CD4-positive, alpha-beta T cell (primary cell): Measurements from ENCODE around the gene TTC29. TPM values are rescaled to one million over a fixed set of nuclear protein-coding genes. Genes with fewer than 3 reads are reported as not detected.

Experiments
- ATAC-seq: fragments of 200-7000 bp; cut with Tn5 transposase; one replicate; pipeline ENCODE4 v1.10.0; 2022; ENCODE audit warnings: mild to moderate bottlenecking; ENCODE audit not compliant: poor library complexity
- CTCF ChIA-PET: fragments of 350-600 bp; sonication (Branson Sonifier 250); formaldehyde crosslinking; loops from one replicate; lab custom pipeline; 2021; ENCODE audit warnings: antibody characterized with exemption, inconsistent platforms; lab: Charles Lee
- POLR2A ChIA-PET: fragments of 350-600 bp; sonication (Branson Sonifier 250); formaldehyde crosslinking; loops from one replicate; lab custom pipeline; 2021; ENCODE audit warnings: antibody characterized with exemption, inconsistent platforms; lab: Charles Lee
- DNase-seq, 14 experiments: peaks; one replicate each; pipeline ENCODE4 v3.0.0-alpha.2; 2013 to 2020; ENCODE audit warnings: mixed read lengths in 2 of 14
- H3K27ac ChIP-seq, 2 donors: one replicate each; pipeline versions ENCODE4 v1.5.1 to v1.7.0; 2013; ENCODE audit warnings: low read length in 2 of 2, low read depth in 1 of 2, mild to moderate bottlenecking in 1 of 2
- H3K27me3 ChIP-seq, 2 experiments: 1 replicate in 1 of 2; 2 replicates in 1 of 2; pipeline versions ENCODE4 v1.6.1 to v1.7.0; 2013; ENCODE audit warnings: low read length in 2 of 2, control low read depth in 1 of 2, mild to moderate bottlenecking in 1 of 2, moderate library complexity in 1 of 2; ENCODE audit not compliant: insufficient read depth in 2 of 2, control insufficient read depth in 1 of 2
- H3K36me3 ChIP-seq: one replicate; pipeline ENCODE4 v1.6.1; 2013; ENCODE audit warnings: low read length, control low read depth; ENCODE audit not compliant: insufficient read depth
- H3K4me1 ChIP-seq: one replicate; pipeline ENCODE4 v1.6.1; 2013; ENCODE audit warnings: low read length, control low read depth; ENCODE audit not compliant: insufficient read depth
- H3K4me3 ChIP-seq: one replicate; pipeline ENCODE4 v1.5.1; 2013; ENCODE audit warnings: mild to moderate bottlenecking, low read length, moderate library complexity
- H3K9me3 ChIP-seq, 2 experiments: 1 replicate in 1 of 2; 2 replicates in 1 of 2; pipeline versions ENCODE4 v1.6.1 to v1.7.0; 2013; ENCODE audit warnings: low read length in 2 of 2, mild to moderate bottlenecking in 2 of 2, control low read depth in 1 of 2, moderate library complexity in 1 of 2; ENCODE audit not compliant: control insufficient read depth in 1 of 2, insufficient read depth in 1 of 2
- H3K27ac Mint-ChIP-seq: one replicate; pipeline ENCODE4 v1.8.0; 2020; ENCODE audit warnings: mixed read lengths
- H3K27me3 Mint-ChIP-seq: one replicate; pipeline ENCODE4 v1.8.0; 2021; ENCODE audit warnings: mixed read lengths
- H3K36me3 Mint-ChIP-seq: one replicate; pipeline ENCODE4 v1.8.0; 2021; ENCODE audit warnings: low read depth, mixed read lengths
- H3K4me1 Mint-ChIP-seq: one replicate; pipeline ENCODE4 v1.8.0; 2021; ENCODE audit warnings: low read depth, mixed read lengths
- H3K4me3 Mint-ChIP-seq: one replicate; pipeline ENCODE4 v1.8.0; 2020; ENCODE audit warnings: mild to moderate bottlenecking, mixed read lengths
- H3K9me3 Mint-ChIP-seq: one replicate; pipeline ENCODE4 v1.8.0; 2020; ENCODE audit warnings: mixed read lengths
- intact Hi-C, 2 experiments: fragments of 100-400 bp; cut with DNase I in 1 of 2; cut with micrococcal nuclease in 1 of 2; formaldehyde crosslinking; loops; one replicate each; pipeline versions ENCODE4 v1.15.1 to v1.9.0; 2023 to 2025; cut with DNase I, micrococcal nuclease
- total RNA-seq, 174 experiments: library from RNA in 2 of 174; stranded (reverse) in 2 of 174; gene quantifications; one replicate each; pipeline ENCODE4 v1.2.3 and lab custom pipeline; 2021 to 2026
- TF ChIP-seq, protein P1 (sequence below): fragments of 200-600 bp; IDR thresholded peaks from one replicate; pipeline ENCODE4 v1.8.0; 2022; ENCODE audit warnings: antibody characterized with exemption, mild to moderate bottlenecking

The TTC29 gene
- total RNA-seq, 2 experiments from 2014 or later, result not detected

DNA sequence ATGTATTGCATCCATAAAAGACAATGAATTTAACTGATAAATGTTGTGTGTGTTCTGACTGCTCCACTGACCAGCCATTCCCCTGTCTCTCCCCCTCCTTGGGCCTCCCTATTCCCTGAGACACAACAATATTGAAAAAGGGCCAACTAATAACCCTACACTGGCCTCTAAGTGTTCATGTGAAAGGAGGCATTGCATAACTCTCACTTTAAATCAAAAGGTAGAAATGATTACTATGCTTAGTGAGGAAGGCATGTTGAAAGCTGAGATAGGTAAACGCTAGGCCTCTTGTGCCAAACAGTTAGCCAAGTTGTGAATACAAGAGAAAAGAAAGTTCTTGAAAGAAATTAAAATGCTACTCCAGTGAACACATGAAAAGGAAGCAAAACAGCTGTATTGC is 154.2 kb downstream of the TTC29 start:
- no peak overlapping the region for H3K27ac Mint-ChIP-seq
- H3K36me3 Mint-ChIP-seq, result no peaks in the 10 kb centered on the region
- intact Hi-C loops, result no loop called here
- CTCF ChIA-PET, result no interaction called here
- H3K4me3 ChIP-seq, result no peak overlapping the region
- peaks cover 7% of the 10 kb centered on the region for H3K27me3 Mint-ChIP-seq
- no peaks in the 10 kb centered on the region for H3K4me1 Mint-ChIP-seq
- POLR2A ChIA-PET, result no interaction called here
- no peak overlapping the region for H3K27ac ChIP-seq
- DNase-seq, result no peak
- no peak for ATAC-seq
- no peak overlapping the region for H3K4me3 Mint-ChIP-seq
- no peaks in the 10 kb centered on the region for H3K36me3 ChIP-seq
- no peaks in the 10 kb centered on the region for H3K4me1 ChIP-seq
- H3K27me3 ChIP-seq, result no peaks in the 10 kb centered on the region
- no peaks in the 10 kb centered on the region for H3K9me3 Mint-ChIP-seq
- H3K9me3 ChIP-seq, result no peaks in the 10 kb centered on the region
- TF ChIP-seq, protein P1, sequence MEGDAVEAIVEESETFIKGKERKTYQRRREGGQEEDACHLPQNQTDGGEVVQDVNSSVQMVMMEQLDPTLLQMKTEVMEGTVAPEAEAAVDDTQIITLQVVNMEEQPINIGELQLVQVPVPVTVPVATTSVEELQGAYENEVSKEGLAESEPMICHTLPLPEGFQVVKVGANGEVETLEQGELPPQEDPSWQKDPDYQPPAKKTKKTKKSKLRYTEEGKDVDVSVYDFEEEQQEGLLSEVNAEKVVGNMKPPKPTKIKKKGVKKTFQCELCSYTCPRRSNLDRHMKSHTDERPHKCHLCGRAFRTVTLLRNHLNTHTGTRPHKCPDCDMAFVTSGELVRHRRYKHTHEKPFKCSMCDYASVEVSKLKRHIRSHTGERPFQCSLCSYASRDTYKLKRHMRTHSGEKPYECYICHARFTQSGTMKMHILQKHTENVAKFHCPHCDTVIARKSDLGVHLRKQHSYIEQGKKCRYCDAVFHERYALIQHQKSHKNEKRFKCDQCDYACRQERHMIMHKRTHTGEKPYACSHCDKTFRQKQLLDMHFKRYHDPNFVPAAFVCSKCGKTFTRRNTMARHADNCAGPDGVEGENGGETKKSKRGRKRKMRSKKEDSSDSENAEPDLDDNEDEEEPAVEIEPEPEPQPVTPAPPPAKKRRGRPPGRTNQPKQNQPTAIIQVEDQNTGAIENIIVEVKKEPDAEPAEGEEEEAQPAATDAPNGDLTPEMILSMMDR, result no peak

DNA sequence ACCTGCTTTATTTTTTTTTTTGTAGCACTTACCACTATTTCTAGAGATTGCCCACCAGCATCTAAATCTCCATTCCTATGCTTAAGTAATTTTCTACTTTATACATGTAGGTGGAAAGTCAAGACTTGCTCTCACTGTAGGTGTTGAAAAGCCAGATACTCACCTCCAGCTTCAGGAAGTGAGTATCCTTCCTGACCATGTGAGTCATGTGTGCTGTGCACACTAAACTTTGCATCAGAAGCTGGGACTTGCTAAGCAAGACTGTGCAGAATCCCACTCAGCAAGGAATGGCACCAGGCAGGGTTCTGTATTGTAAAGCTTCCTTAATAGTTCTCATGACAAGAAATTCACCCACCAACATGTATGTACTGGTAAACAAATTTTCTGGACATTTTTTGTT is 155.1 kb downstream of the TTC29 start:
- H3K36me3 ChIP-seq, result no peaks in the 10 kb centered on the region
- intact Hi-C loops, result no loop called here
- no peak overlapping the region for H3K4me3 ChIP-seq
- no peaks in the 10 kb centered on the region for H3K9me3 ChIP-seq
- H3K27ac ChIP-seq, result no peak overlapping the region
- H3K27ac Mint-ChIP-seq, result no peak overlapping the region
- ATAC-seq, result no peak
- no peaks in the 10 kb centered on the region for H3K9me3 Mint-ChIP-seq
- no peaks in the 10 kb centered on the region for H3K27me3 ChIP-seq
- ChIA-PET POLR2A (no interaction called here), CTCF (no interaction called here)
- no peaks in the 10 kb centered on the region for H3K36me3 Mint-ChIP-seq
- TF ChIP-seq, protein P1, result no peak
- no peaks in the 10 kb centered on the region for H3K4me1 Mint-ChIP-seq
- peaks cover 4% of the 10 kb centered on the region for H3K27me3 Mint-ChIP-seq
- H3K4me1 ChIP-seq, result no peaks in the 10 kb centered on the region
- no peak for DNase-seq
- no peak overlapping the region for H3K4me3 Mint-ChIP-seq

DNA sequence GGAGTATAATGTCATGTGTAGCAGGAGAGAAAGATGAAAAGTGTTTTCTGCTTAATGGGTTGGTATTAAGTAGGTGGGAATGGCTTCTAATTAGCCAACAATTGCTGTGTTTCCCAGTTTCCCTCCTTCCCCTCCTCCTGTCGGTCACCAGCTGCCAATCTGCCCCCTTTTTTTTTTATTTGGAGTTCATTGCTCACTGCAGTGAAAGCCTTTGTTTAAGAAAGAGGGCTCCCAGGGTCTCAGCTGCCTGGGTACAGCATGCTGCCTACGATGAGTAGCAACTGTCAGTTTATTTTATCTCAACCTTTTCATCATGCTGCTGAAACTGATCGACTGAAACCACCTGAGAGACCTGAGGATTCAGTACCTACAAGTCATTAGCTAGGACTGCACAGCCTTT is 157.9 kb downstream of the TTC29 start:
- intact Hi-C loops, result no loop called here
- POLR2A ChIA-PET, result no interaction called here
- Mint-ChIP-seq H3K27ac (no peak overlapping the region), H3K27me3 (peaks cover 4% of the 10 kb centered on the region), H3K36me3 (no peaks in the 10 kb centered on the region), H3K4me1 (no peaks in the 10 kb centered on the region), H3K9me3 (no peaks in the 10 kb centered on the region), H3K4me3 (no peak overlapping the region)
- no peak overlapping the region for H3K27ac ChIP-seq
- no peaks in the 10 kb centered on the region for H3K9me3 ChIP-seq
- no peaks in the 10 kb centered on the region for H3K27me3 ChIP-seq
- TF ChIP-seq, protein P1, result no peak
- ATAC-seq (no peak), DNase-seq (no peak)
- CTCF ChIA-PET, result no interaction called here
- no peaks in the 10 kb centered on the region for H3K36me3 ChIP-seq
- no peaks in the 10 kb centered on the region for H3K4me1 ChIP-seq
- no peak overlapping the region for H3K4me3 ChIP-seq
